AG04450 (cell line): ENCODE results near the gene ST8SIA4. TPM values are rescaled to one million over a fixed set of nuclear protein-coding genes. Genes with fewer than 3 reads are reported as not detected.
A peak's percentile ranks its signal among the peaks of the same experiment; 100 is the strongest.
"Not testable (repeated sequence)": the region's sequence is repeated elsewhere in the genome, so short reads cannot be mapped to it uniquely, and the experiment has no call there.

Experiments
- CTCF ChIA-PET: fragments of 300-600, 350-600 bp; formaldehyde crosslinking; extraction: SDS; loops from one replicate; lab custom pipeline; 2022; ENCODE audit warnings: antibody characterized with exemption, inconsistent platforms; lab: Charles Lee
- POLR2A ChIA-PET: fragments of 350-600 bp; formaldehyde crosslinking; extraction: SDS; loops from one replicate; lab custom pipeline; 2021; ENCODE audit warnings: antibody characterized with exemption, inconsistent platforms; lab: Yijun Ruan, JAX
- DNase-seq: peaks from one replicate; pipeline ENCODE4 v3.0.0-alpha.2; 2011; ENCODE audit warnings: low read depth, low spot score
- H3K27ac ChIP-seq: one replicate; pipeline ENCODE4 v1.5.1; 2012; ENCODE audit warnings: low read depth, low read length, control low read depth
- H3K27me3 ChIP-seq: one replicate; pipeline ENCODE4 v1.6.0; 2012; ENCODE audit warnings: low read length; ENCODE audit not compliant: control insufficient read depth, insufficient read depth
- H3K4me3 ChIP-seq: 2 replicates; pipeline ENCODE4 v1.5.1; 2011; ENCODE audit warnings: mild to moderate bottlenecking, low read depth, low read length, control low read depth
- H3K9me3 ChIP-seq: 2 replicates; pipeline ENCODE4 v1.5.1; 2012; ENCODE audit warnings: low read length; ENCODE audit not compliant: control insufficient read depth, insufficient read depth
- CTCF ChIP-seq: IDR thresholded peaks from 2 replicates; pipeline ENCODE4 v1.5.1; 2011; ENCODE audit warnings: low read depth, low read length, control low read depth, inconsistent platforms
- polyA plus RNA-seq: library from polyadenylated mRNA; depleted of rRNA; stranded (reverse); fragments of >200 nt; gene quantifications from 2 replicates; pipeline ENCODE4 v1.2.3, GENCODE V29; 2011

Gene ST8SIA4
- polyA plus RNA-seq, 1 experiment = 0.02 TPM

GRCh38 chr5:100787648-100788047 is 115.4 kb downstream of the ST8SIA4 start:
- no peak for TF ChIP-seq CTCF
- Histone ChIP-seq H3K27ac (no peak overlapping the region), H3K4me3 (no peak overlapping the region), H3K9me3 (peaks cover 3% of the 10 kb centered on the region; the same call in 1 of the 2 replicates), H3K27me3 (no peaks in the 10 kb centered on the region)
- CTCF ChIA-PET = no interaction called here
- DNase-seq = no peak
- POLR2A ChIA-PET = no interaction called here

GRCh38 chr5:100785536-100785935 is 117.5 kb downstream of the ST8SIA4 start:
- DNase-seq, H3K27me3 ChIP-seq, CTCF ChIA-PET, H3K27ac ChIP-seq, POLR2A ChIA-PET, H3K4me3 ChIP-seq, H3K9me3 ChIP-seq: not testable (repeated sequence)

- Histone ChIP-seq H3K9me3 (peaks cover 3% of the 10 kb centered on the region; the same call in 1 of the 2 replicates), H3K27me3 (no peaks in the 10 kb centered on the region), H3K27ac (no peak overlapping the region), H3K4me3 (no peak overlapping the region)
- ChIA-PET POLR2A (no interaction called here), CTCF (interaction anchor here (1.1 kb wide), 1 partner anchor 17 kb away, joined by 3 read pairs; no protein-coding TSS in a partner anchor)
- DNase-seq = no peak
- TF ChIP-seq CTCF = no peak
Measured at GRCh38 chr5:100780376-100780870, 122.7 kb downstream of the ST8SIA4 start.

- CTCF ChIA-PET = interaction anchor here (1.1 kb wide), 1 partner anchor 17 kb away, joined by 3 read pairs; no protein-coding TSS in a partner anchor
- H3K27me3 ChIP-seq = no peaks in the 10 kb centered on the region
- DNase-seq = no peak
- no peak overlapping the region for H3K27ac ChIP-seq
- POLR2A ChIA-PET = no interaction called here
- no peaks in the 10 kb centered on the region for H3K9me3 ChIP-seq
- no peak for TF ChIP-seq CTCF
- H3K4me3 ChIP-seq = no peak overlapping the region
Measured at GRCh38 chr5:100779669-100780375, 123.3 kb downstream of the ST8SIA4 start.

GRCh38 chr5:100777680-100778300 is 125.3 kb downstream of the ST8SIA4 start:
- CTCF ChIA-PET = no interaction called here
- no peaks in the 10 kb centered on the region for H3K27me3 ChIP-seq
- no peak overlapping the region for H3K27ac ChIP-seq
- POLR2A ChIA-PET = interaction anchor here (0.8 kb wide), 1 partner anchor 24 kb away, joined by 3 read pairs; no protein-coding TSS in a partner anchor
- no peaks in the 10 kb centered on the region for H3K9me3 ChIP-seq
- TF ChIP-seq CTCF = no peak
- H3K4me3 ChIP-seq = no peak overlapping the region
- peak; percentile 58 for DNase-seq
